H7 (cell line): ENCODE measurements around the gene EDC3. TPM values are rescaled to one million over a fixed set of nuclear protein-coding genes. Genes with fewer than 3 reads are reported as not detected.

Source experiments
- DNase-seq: peaks from one replicate; pipeline ENCODE4 v3.0.0; 2012
- H3K27me3 ChIP-seq: 2 replicates; pipeline ENCODE4 v1.6.0; 2011; ENCODE audit warnings: mild to moderate bottlenecking, low read length; ENCODE audit not compliant: control insufficient read depth, insufficient read depth
- H3K36me3 ChIP-seq: replicated peaks from 2 replicates; pipeline ENCODE4 v1.5.1; 2011; ENCODE audit warnings: low read length; ENCODE audit not compliant: control insufficient read depth, insufficient read depth
- H3K4me3 ChIP-seq: 2 replicates; pipeline ENCODE4 v1.5.1; 2011; ENCODE audit warnings: low read depth, mild to moderate bottlenecking, control low read depth, low read length, moderate library complexity; ENCODE audit not compliant: insufficient read depth
- total RNA-seq: library from RNA; depleted of rRNA; stranded (reverse); fragments of >200 nt; shearing (Covaris generic); gene quantifications from 2 replicates; pipeline ENCODE4 v1.2.3, GENCODE V29; 2014

Gene EDC3
- total RNA-seq, 1 experiment from 2014 or later = 9.4 TPM

GRCh38 chr15:74618841-74619596, 76.8 kb downstream of the EDC3 start:
- H3K27me3 ChIP-seq = no peaks in the 10 kb centered on the region; the same call in 1 of the 2 replicates
- no peak overlapping the region for H3K4me3 ChIP-seq
- H3K36me3 ChIP-seq = peaks cover 32% of the 10 kb centered on the region
- DNase-seq = peak; percentile 32

- Histone ChIP-seq H3K36me3 (peaks cover 17% of the 10 kb centered on the region), H3K27me3 (peaks cover 4% of the 10 kb centered on the region; the same call in 1 of the 2 replicates), H3K4me3 (no peak overlapping the region)
- DNase-seq = no peak
These were observed 78.8 kb downstream of the EDC3 start for GRCh38 chr15:74616996-74617395.

GRCh38 chr15:74616366-74616939, 79.4 kb downstream of the EDC3 start:
- peak overlapping the region; percentile 94 for H3K4me3 ChIP-seq
- peaks cover 17% of the 10 kb centered on the region for H3K36me3 ChIP-seq
- no peak for DNase-seq
- peaks cover 4% of the 10 kb centered on the region; the same call in 1 of the 2 replicates for H3K27me3 ChIP-seq

GRCh38 chr15:74615508-74616365, 80.1 kb downstream of the EDC3 start, which contains the start of gene CLK3:
TSS of gene CLK3 (plus strand) at chr15:74615836. CDS start at chr15:74619197, 3,361 bp downstream.
- Histone ChIP-seq H3K4me3 (peak within 1 kb of the TSS; percentile 94), H3K27me3 (peaks cover 4% of the 10 kb centered on the region; the same call in 1 of the 2 replicates), H3K36me3 (peaks cover 12% of the 10 kb centered on the region)
- DNase-seq = peak; percentile 100

- Histone ChIP-seq H3K4me3 (peak overlapping the region; percentile 94), H3K27me3 (peaks cover 4% of the 10 kb centered on the region; the same call in 1 of the 2 replicates), H3K36me3 (peaks cover 7% of the 10 kb centered on the region)
- peak; percentile 91 for DNase-seq
These were observed 80.9 kb downstream of the EDC3 start for GRCh38 chr15:74614744-74615507.

GRCh38 chr15:74613953-74614743, 81.7 kb downstream of the EDC3 start:
- Histone ChIP-seq H3K27me3 (peaks cover 4% of the 10 kb centered on the region; the same call in 1 of the 2 replicates), H3K36me3 (peaks cover under 1% of the 10 kb centered on the region), H3K4me3 (peak overlapping the region; percentile 94)
- DNase-seq = peak; percentile 100

- Histone ChIP-seq H3K36me3 (no peaks in the 10 kb centered on the region), H3K4me3 (no peak overlapping the region), H3K27me3 (peaks cover 4% of the 10 kb centered on the region; the same call in 1 of the 2 replicates)
- DNase-seq = no peak
These were observed 82.5 kb downstream of the EDC3 start for GRCh38 chr15:74613089-74613952.

- Histone ChIP-seq H3K4me3 (no peak overlapping the region), H3K27me3 (peaks cover 4% of the 10 kb centered on the region; the same call in 1 of the 2 replicates), H3K36me3 (no peaks in the 10 kb centered on the region)
- no peak for DNase-seq
These were observed 83.1 kb downstream of the EDC3 start for GRCh38 chr15:74612677-74613076.

GRCh38 chr15:74611834-74612233, 84.0 kb downstream of the EDC3 start:
- DNase-seq = no peak
- Histone ChIP-seq H3K27me3 (peaks cover 4% of the 10 kb centered on the region), H3K4me3 (no peak overlapping the region), H3K36me3 (no peaks in the 10 kb centered on the region)

GRCh38 chr15:74611341-74611740, 84.5 kb downstream of the EDC3 start:
- Histone ChIP-seq H3K36me3 (no peaks in the 10 kb centered on the region), H3K27me3 (peaks cover 4% of the 10 kb centered on the region), H3K4me3 (no peak overlapping the region)
- DNase-seq = no peak

GRCh38 chr15:74610302-74610951, 85.4 kb downstream of the EDC3 start:
- H3K27me3 ChIP-seq = peaks cover 4% of the 10 kb centered on the region

GRCh38 chr15:74609938-74610301, 85.9 kb downstream of the EDC3 start:
- Histone ChIP-seq H3K27me3 (peaks cover 4% of the 10 kb centered on the region), H3K36me3 (no peaks in the 10 kb centered on the region), H3K4me3 (no peak overlapping the region)
- DNase-seq = no peak

More at GRCh38 chr15:74610302-74610951, 85.4 kb downstream of the EDC3 start:
- no peak overlapping the region for H3K4me3 ChIP-seq
- H3K36me3 ChIP-seq = no peaks in the 10 kb centered on the region
- DNase-seq = peak; percentile 68
